DMS153 (cell line): ENCODE results near the gene COASY.

Source experiments
- DNase-seq: peaks from one replicate; lab custom pipeline; 2025; lab: John Stamatoyannopoulos, UW

The COASY gene

GRCh38 chr17:42613699-42614295, 51.8 kb downstream of the COASY start:
- no peak for DNase-seq
